Ectodermal cell (in vitro differentiated cells): ENCODE measurements around the gene KAT8.

Experiments
- H3K27ac ChIP-seq: 2 replicates; pipeline ENCODE4 v1.7.0; 2013; ENCODE audit warnings: mild to moderate bottlenecking, low read depth, low read length; ENCODE audit not compliant: insufficient read depth, poor library complexity, severe bottlenecking
- H3K27me3 ChIP-seq: 2 replicates; pipeline ENCODE4 v1.7.0; 2013; ENCODE audit warnings: mild to moderate bottlenecking, low read length; ENCODE audit not compliant: insufficient read depth, control insufficient read depth, poor library complexity, severe bottlenecking
- H3K36me3 ChIP-seq: one replicate; pipeline ENCODE4 v1.7.0; 2013; ENCODE audit warnings: low read length; ENCODE audit not compliant: control insufficient read depth, insufficient read depth
- H3K4me1 ChIP-seq: one replicate; pipeline ENCODE4 v1.7.0; 2013; ENCODE audit warnings: low read length; ENCODE audit not compliant: control insufficient read depth, insufficient read depth
- H3K4me3 ChIP-seq: 2 replicates; pipeline ENCODE4 v1.7.0; 2013; ENCODE audit warnings: low read depth, low read length, control low read depth; ENCODE audit not compliant: insufficient read depth
- H3K9me3 ChIP-seq: 2 replicates; pipeline ENCODE4 v1.7.0; 2013; ENCODE audit warnings: mild to moderate bottlenecking, low read length, moderate library complexity; ENCODE audit not compliant: control insufficient read depth
- WGBS, 2 experiments: methylation state at CpG; one replicate each; pipeline ENCODE4 v1.1.7; 2013; ENCODE audit warnings: missing lambda C conversion rate in 2 of 2; 5-methylcytosine and 5-hydroxymethylcytosine counted together

Gene KAT8

GRCh38 chr16:31077592-31078396 lies 39.7 kb upstream of the KAT8 start:
- no peaks in the 10 kb centered on the region for H3K9me3 ChIP-seq
- H3K4me3 ChIP-seq, result no peak overlapping the region
- WGBS, 2 experiments, result 95 to 97% methylated on average over 30 of the region's 30 CpGs
- no peaks in the 10 kb centered on the region for H3K27me3 ChIP-seq
- H3K36me3 ChIP-seq, result peaks cover 57% of the 10 kb centered on the region
- H3K4me1 ChIP-seq, result peaks cover 5% of the 10 kb centered on the region
- no peak overlapping the region for H3K27ac ChIP-seq

- H3K36me3 ChIP-seq, result peaks cover 57% of the 10 kb centered on the region
These were observed 38.7 kb upstream of the KAT8 start for GRCh38 chr16:31078597-31079341.

GRCh38 chr16:31079342-31079944 lies 38.0 kb upstream of the KAT8 start:
- WGBS, 2 experiments, result 94% methylated on average over 13 of the region's 13 CpGs
- H3K36me3 ChIP-seq, result peaks cover 57% of the 10 kb centered on the region
- no peaks in the 10 kb centered on the region for H3K27me3 ChIP-seq
- H3K9me3 ChIP-seq, result no peaks in the 10 kb centered on the region
- no peak overlapping the region for H3K4me3 ChIP-seq
- H3K27ac ChIP-seq, result no peak overlapping the region
- H3K4me1 ChIP-seq, result peaks cover 5% of the 10 kb centered on the region

More at GRCh38 chr16:31078597-31079341, 38.7 kb upstream of the KAT8 start:
- WGBS, 2 experiments, result 95 to 96% methylated on average over 15 of the region's 15 CpGs
- Histone ChIP-seq H3K27ac (no peak overlapping the region), H3K9me3 (no peaks in the 10 kb centered on the region), H3K27me3 (no peaks in the 10 kb centered on the region), H3K4me3 (no peak overlapping the region), H3K4me1 (peaks cover 5% of the 10 kb centered on the region)

GRCh38 chr16:31080035-31080629 lies 37.3 kb upstream of the KAT8 start:
- Histone ChIP-seq H3K36me3 (peaks cover 57% of the 10 kb centered on the region), H3K27ac (no peak overlapping the region), H3K4me1 (peaks cover 1% of the 10 kb centered on the region), H3K4me3 (no peak overlapping the region), H3K9me3 (no peaks in the 10 kb centered on the region), H3K27me3 (no peaks in the 10 kb centered on the region)
- 96 to 97% methylated on average over 40 of the region's 40 CpGs for WGBS, 2 experiments

- WGBS, 2 experiments, result 96% methylated on average over 13 of the region's 13 CpGs
- H3K27me3 ChIP-seq, result no peaks in the 10 kb centered on the region
- H3K4me1 ChIP-seq, result no peaks in the 10 kb centered on the region
- peaks cover 57% of the 10 kb centered on the region for H3K36me3 ChIP-seq
- no peak overlapping the region for H3K4me3 ChIP-seq
- H3K9me3 ChIP-seq, result no peaks in the 10 kb centered on the region
- no peak overlapping the region for H3K27ac ChIP-seq
These were observed 36.6 kb upstream of the KAT8 start for GRCh38 chr16:31080756-31081419.

- Histone ChIP-seq H3K27ac (no peak overlapping the region), H3K27me3 (no peaks in the 10 kb centered on the region), H3K36me3 (peaks cover 49% of the 10 kb centered on the region), H3K9me3 (no peaks in the 10 kb centered on the region), H3K4me1 (no peaks in the 10 kb centered on the region), H3K4me3 (no peak overlapping the region)
- WGBS, 2 experiments, result 94 to 95% methylated on average over 26 of the region's 26 CpGs
These were observed 35.8 kb upstream of the KAT8 start for GRCh38 chr16:31081428-31082351.

- H3K9me3 ChIP-seq, result no peaks in the 10 kb centered on the region
- no peak overlapping the region for H3K27ac ChIP-seq
- H3K4me1 ChIP-seq, result no peaks in the 10 kb centered on the region
- peaks cover 40% of the 10 kb centered on the region for H3K36me3 ChIP-seq
- H3K4me3 ChIP-seq, result no peak overlapping the region
- 88 to 93% methylated on average over 14 of the region's 14 CpGs for WGBS, 2 experiments
- H3K27me3 ChIP-seq, result no peaks in the 10 kb centered on the region
These were observed 35.0 kb upstream of the KAT8 start for GRCh38 chr16:31082368-31083045.

GRCh38 chr16:31083081-31083480 lies 34.4 kb upstream of the KAT8 start:
- 88 to 91% methylated on average over 9 of the region's 9 CpGs for whole genome bisulfite sequencing, 2 experiments
- H3K27ac ChIP-seq, result no peak overlapping the region
- H3K36me3 ChIP-seq, result peaks cover 35% of the 10 kb centered on the region
- no peaks in the 10 kb centered on the region for H3K27me3 ChIP-seq
- H3K9me3 ChIP-seq, result no peaks in the 10 kb centered on the region
- no peak overlapping the region for H3K4me3 ChIP-seq
- no peaks in the 10 kb centered on the region for H3K4me1 ChIP-seq

GRCh38 chr16:31083556-31083955 lies 33.9 kb upstream of the KAT8 start:
- Histone ChIP-seq H3K4me3 (no peak overlapping the region), H3K9me3 (no peaks in the 10 kb centered on the region), H3K27ac (no peak overlapping the region), H3K36me3 (peaks cover 30% of the 10 kb centered on the region), H3K27me3 (no peaks in the 10 kb centered on the region), H3K4me1 (no peaks in the 10 kb centered on the region)
- 91 to 95% methylated on average over 5 of the region's 5 CpGs for WGBS, 2 experiments
